ENCODE data around the gene BCAS2.

GRCh38 chr1:114597949-114598348, 16.5 kb upstream of the BCAS2 start:
- TF ChIP-seq CTCF (IDR thresholded peaks at IDR 0.05; ENCODE audit: insufficient read depth, low read length) (no peak), REST (IDR thresholded peaks at IDR 0.05; ENCODE audit: insufficient replicate concordance, low read depth) (no peak), GABPA (IDR thresholded peaks at IDR 0.05; ENCODE audit: low read depth) (no peak), POLR2AphosphoS5 (IDR thresholded peaks at IDR 0.05; ENCODE audit: low read depth) (no peak), SPI1 (IDR thresholded peaks at IDR 0.05; ENCODE audit: borderline replicate concordance, low read depth) (no peak)
